ENCODE measurements around the gene CIB2. TPM values are rescaled to one million over a fixed set of nuclear protein-coding genes. Genes with fewer than 3 reads are reported as not detected.

Gene CIB2
- total RNA-seq, 2 donors from 2014 or later = 16.7 to 23.0 TPM

DNA sequence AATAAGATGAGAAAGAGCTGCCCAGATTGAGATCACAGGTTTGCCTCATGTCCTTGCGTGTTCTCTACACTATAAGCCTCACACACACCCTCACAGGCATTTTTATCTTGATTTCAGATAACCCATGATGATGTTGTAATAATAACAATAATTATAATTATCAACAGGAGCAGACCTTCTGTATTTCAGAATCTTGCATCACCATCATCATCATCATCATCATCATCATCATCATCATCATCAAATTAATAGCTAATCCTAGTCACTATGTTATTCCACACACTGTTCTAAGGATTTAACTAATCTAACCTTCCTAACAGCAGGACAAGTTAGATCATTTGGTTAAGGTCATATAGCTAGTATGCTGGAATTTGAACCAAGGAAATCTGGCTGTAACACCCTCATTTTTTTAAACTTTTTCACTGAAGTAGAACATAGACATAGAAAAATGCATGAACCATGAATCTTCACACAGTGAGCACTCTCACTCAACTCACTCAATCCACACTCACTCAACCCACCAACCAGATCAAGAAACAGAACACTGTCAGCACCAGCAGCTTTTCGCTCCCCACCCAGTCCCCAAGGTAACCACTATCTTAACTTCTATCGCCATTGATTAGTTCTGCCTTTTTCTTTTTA lies 40.7 kb downstream of the CIB2 start:
- H3K27me3 ChIP-seq (replicated peaks; ENCODE audit: insufficient read depth) = no peaks in the 10 kb centered on the region
- H3K27ac ChIP-seq = no peak overlapping the region
- 95% methylated on average over 3 of the region's 3 CpGs for WGBS
- no peak for TF ChIP-seq POLR2A (IDR thresholded peaks at IDR 0.05)
- no peaks in the 10 kb centered on the region for H3K4me1 ChIP-seq (replicated peaks)
- no peak for DNase-seq (ENCODE audit: low spot score)
- no peaks in the 10 kb centered on the region for H3K36me3 ChIP-seq
- no peaks in the 10 kb centered on the region for H3K9me3 ChIP-seq
- intact Hi-C loops (cut with DNase I) = no loop called here
- H3K4me3 ChIP-seq = no peak overlapping the region

DNA sequence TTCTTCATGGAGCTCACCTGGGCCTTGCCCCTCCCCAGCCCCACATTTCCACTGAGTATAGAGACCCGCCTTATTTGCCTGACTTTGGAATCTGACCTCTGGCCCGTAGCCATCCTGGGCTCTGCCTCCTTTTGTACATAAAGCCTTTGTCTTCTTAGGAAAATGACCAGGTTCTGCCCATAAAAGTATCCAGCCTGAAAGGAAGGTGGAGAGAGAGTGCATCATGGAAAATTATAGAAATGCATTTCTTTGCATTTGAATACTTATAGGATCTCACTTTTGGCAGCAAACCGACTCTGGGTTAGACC lies 42.5 kb downstream of the CIB2 start:
- no peak for DNase-seq (ENCODE audit: low spot score)
- Histone ChIP-seq H3K4me1 (replicated peaks) (no peaks in the 10 kb centered on the region), H3K27me3 (replicated peaks; ENCODE audit: insufficient read depth) (no peaks in the 10 kb centered on the region), H3K36me3 (no peaks in the 10 kb centered on the region), H3K27ac (no peak overlapping the region), H3K4me3 (no peak overlapping the region), H3K9me3 (no peaks in the 10 kb centered on the region)
- intact Hi-C loops (cut with DNase I) = no loop called here
- TF ChIP-seq POLR2A (IDR thresholded peaks at IDR 0.05) (no peak), POLR2AphosphoS5 (IDR thresholded peaks at IDR 0.05) (no peak)
- TF ChIP-seq, protein P1, sequence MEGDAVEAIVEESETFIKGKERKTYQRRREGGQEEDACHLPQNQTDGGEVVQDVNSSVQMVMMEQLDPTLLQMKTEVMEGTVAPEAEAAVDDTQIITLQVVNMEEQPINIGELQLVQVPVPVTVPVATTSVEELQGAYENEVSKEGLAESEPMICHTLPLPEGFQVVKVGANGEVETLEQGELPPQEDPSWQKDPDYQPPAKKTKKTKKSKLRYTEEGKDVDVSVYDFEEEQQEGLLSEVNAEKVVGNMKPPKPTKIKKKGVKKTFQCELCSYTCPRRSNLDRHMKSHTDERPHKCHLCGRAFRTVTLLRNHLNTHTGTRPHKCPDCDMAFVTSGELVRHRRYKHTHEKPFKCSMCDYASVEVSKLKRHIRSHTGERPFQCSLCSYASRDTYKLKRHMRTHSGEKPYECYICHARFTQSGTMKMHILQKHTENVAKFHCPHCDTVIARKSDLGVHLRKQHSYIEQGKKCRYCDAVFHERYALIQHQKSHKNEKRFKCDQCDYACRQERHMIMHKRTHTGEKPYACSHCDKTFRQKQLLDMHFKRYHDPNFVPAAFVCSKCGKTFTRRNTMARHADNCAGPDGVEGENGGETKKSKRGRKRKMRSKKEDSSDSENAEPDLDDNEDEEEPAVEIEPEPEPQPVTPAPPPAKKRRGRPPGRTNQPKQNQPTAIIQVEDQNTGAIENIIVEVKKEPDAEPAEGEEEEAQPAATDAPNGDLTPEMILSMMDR (IDR thresholded peaks at IDR 0.05) = no peak
- WGBS = 70% methylated on average over 3 of the region's 3 CpGs

DNA sequence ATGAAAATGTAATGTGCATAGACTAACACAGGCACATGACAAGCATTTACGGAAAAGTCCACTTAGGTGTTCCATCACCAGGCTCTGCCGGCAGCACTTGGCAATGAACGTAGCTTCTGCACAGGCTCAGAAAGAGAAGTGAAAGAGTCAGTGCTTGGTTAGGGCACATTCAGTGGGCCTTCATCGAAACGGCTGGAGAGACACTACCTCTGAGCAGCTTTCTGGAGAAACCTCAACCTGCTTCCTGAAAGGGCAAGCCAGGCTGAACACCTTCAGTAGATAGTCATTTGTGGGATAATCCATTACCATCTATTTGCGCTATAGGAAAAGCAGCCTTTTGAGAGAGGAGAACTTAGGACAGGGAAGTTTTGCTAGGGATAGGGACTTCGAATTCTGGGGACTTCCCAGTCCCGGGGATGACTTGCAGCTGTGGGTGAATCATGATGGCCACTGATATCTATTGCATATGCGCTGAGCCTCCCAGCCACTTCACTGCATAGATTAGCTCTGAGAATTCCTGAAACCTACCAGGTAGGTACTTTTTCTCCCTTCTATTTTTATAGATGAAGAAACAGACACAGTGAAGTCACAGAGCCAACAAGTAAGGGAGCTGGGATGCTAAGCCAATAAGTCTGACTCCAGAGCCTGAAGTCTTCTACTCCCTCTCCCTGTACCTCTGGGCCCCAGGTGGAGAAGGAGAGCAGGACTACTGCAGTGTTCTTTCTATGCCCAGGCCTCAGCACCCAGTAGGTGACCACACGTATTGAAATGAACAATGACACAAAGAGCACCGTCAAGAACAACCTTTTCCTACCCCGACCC lies 43.1 kb downstream of the CIB2 start:
- Histone ChIP-seq H3K27me3 (replicated peaks; ENCODE audit: insufficient read depth) (no peaks in the 10 kb centered on the region), H3K9me3 (no peaks in the 10 kb centered on the region), H3K27ac (no peak overlapping the region), H3K4me1 (replicated peaks) (no peaks in the 10 kb centered on the region), H3K4me3 (no peak overlapping the region), H3K36me3 (no peaks in the 10 kb centered on the region)
- WGBS = 88% methylated on average over 12 of the region's 12 CpGs
- intact Hi-C loops (cut with DNase I) = no loop called here
- TF ChIP-seq POLR2A (IDR thresholded peaks at IDR 0.05) = no peak
- TF ChIP-seq, protein P1 (IDR thresholded peaks at IDR 0.05) = no peak
- no peak for DNase-seq (ENCODE audit: low spot score)

DNA sequence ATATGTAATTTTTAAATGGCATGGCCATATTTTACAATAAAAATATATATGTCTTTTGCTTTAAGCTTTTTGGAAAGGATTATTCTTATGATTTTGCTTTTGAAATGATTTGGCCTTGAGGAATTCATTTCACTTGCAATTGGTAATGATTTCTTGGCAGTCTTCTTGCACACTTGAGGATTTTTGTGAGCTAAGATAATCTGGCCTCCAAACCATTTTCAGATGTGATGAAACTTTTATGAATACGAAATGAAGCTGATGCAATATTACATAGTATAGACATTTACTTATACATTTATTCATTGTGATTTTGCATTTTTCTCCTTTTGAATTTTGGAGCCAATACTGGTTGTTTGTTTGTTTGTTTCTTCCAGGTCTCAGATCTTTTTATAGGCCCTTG lies 45.3 kb downstream of the CIB2 start:
- H3K4me3 ChIP-seq = no peak overlapping the region
- H3K27me3 ChIP-seq (replicated peaks; ENCODE audit: insufficient read depth) = no peaks in the 10 kb centered on the region
- no peaks in the 10 kb centered on the region for H3K36me3 ChIP-seq
- 91% methylated on average over 1 of the region's 1 CpG for WGBS
- intact Hi-C loops (cut with DNase I) = no loop called here
- TF ChIP-seq, protein P1 (IDR thresholded peaks at IDR 0.05) = no peak
- TF ChIP-seq POLR2AphosphoS5 (IDR thresholded peaks at IDR 0.05) (no peak), POLR2A (IDR thresholded peaks at IDR 0.05) (no peak)
- H3K27ac ChIP-seq = no peak overlapping the region
- H3K4me1 ChIP-seq (replicated peaks) = no peaks in the 10 kb centered on the region
- H3K9me3 ChIP-seq = no peaks in the 10 kb centered on the region
- DNase-seq (ENCODE audit: low spot score) = no peak

DNA sequence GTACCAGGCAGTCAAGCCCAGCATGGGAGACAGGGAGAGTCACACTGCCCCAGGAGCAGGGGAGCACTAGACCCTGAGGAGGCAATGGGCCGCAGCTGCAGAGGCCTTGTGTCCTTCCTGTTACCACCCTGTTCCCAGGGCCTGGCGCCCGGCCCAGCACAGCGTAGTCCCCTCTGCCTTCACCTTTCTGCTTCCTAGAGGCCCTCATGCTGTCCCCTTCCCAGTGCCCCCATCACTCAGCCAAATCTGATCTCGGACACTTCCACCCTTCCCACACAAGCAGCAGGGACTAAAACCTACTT lies 46.8 kb downstream of the CIB2 start:
- no peaks in the 10 kb centered on the region for H3K9me3 ChIP-seq
- intact Hi-C loops (cut with DNase I) = no loop called here
- no peak overlapping the region for H3K4me3 ChIP-seq
- no peaks in the 10 kb centered on the region for H3K4me1 ChIP-seq (replicated peaks)
- no peak for DNase-seq (ENCODE audit: low spot score)
- no peaks in the 10 kb centered on the region for H3K36me3 ChIP-seq
- TF ChIP-seq, protein P1 (IDR thresholded peaks at IDR 0.05) = no peak
- TF ChIP-seq POLR2AphosphoS5 (IDR thresholded peaks at IDR 0.05) (no peak), POLR2A (IDR thresholded peaks at IDR 0.05) (no peak)
- WGBS = 66% methylated on average over 5 of the region's 5 CpGs
- H3K27ac ChIP-seq = no peak overlapping the region
- no peaks in the 10 kb centered on the region for H3K27me3 ChIP-seq (replicated peaks; ENCODE audit: insufficient read depth)

All from prostate gland (tissue), 2 donors.